Activated T-cell treated with anti-CD3 and anti-CD28 coated beads for 48 hours (primary cell): Measurements from ENCODE around the gene SH2D1B.
"Not testable (repeated sequence)": the region's sequence is repeated elsewhere in the genome, so short reads cannot be mapped to it uniquely, and the experiment has no call there.

Experiments used
- DNase-seq: peaks from one replicate; pipeline ENCODE4 v3.0.0-alpha.2; 2020; ENCODE audit warnings: low read depth

The SH2D1B gene

GRCh38 chr1:162361349-162361748 lies 50.6 kb downstream of the SH2D1B start:
- no peak for DNase-seq

DNA sequence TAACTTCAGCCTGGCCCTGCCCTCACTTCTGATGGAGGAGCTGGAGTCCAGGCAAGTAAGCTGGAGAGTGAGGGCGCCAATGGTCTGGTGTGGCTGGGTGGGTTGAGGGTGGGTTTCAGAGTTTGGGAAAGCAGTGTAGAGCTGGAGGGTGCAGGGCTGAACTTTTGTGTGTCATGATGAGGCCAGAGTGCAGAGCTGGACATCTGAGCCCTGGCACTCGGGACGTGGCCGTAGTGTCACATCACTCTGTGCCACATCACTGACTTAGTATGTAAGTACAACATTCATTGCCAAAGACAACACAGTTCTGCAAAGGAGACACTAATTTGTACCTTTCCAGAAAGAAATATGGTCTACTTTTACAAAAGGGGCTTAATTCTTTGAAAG lies 51.1 kb downstream of the SH2D1B start:
- DNase-seq: no peak

DNA sequence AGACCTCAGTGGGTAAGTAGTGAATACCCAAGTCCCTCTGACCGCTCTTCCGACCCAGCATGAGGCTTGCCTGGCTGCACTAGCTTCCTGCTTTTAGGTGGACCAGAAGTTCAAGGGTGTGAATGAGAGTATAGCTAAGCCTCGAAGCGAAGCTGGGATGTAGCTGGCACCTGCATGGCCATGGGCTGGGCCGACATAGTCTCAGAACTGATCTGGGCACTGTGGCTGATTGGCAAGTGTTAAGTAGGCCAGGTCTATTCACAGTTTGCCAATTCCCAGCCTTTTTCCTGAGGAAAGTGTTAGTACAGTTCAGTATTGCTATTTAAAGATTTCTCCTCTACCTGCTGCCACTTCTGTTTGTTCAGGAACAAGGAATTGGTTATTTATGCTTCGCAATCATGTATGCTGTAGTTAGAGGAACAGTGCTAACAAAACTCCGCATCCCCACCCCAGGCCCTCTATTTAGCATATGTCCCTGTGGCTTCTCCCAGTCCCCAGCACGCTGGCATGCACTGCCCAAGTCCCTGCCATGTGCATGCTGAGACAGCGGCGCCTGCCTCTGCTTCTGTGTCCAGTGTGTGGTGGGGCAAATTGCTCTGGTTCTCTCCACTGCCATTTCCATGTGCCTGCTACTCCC lies 51.6 kb downstream of the SH2D1B start:
- no peak for DNase-seq

- DNase-seq: no peak
Observed at GRCh38 chr1:162359523-162360236, 52.3 kb downstream of the SH2D1B start.

GRCh38 chr1:162358928-162359327 lies 53.0 kb downstream of the SH2D1B start:
- DNase-seq: no peak

DNA sequence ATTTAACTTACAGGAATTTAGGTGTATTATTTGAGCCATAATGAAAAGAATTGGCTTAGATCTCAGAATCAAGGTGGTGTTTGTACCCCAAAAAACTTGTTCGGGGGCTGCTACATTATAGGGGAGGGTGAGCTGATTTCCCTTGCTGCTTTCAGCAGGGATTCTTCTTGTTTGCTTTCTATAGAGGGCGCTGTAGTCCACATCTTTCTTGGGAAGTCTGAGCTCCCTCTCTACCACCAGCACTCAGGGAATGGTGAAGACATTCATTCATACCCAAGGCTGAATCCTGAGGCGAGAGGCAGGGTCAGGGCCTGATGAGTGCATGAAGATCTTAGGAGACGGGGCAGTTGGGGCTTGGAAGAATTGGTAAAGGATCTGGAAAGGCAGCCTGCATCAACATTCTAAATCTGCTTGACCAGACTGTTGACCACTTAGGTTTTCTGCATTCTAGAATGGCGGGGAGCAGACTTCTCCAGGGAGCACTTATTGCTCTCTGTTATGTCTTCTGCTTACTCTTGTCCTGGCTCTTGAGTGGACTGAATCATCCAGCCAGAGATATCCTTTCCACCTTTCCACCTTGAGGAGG lies 54.2 kb downstream of the SH2D1B start:
- no peak for DNase-seq

- no peak for DNase-seq
Observed at GRCh38 chr1:162353702-162354101, 58.2 kb downstream of the SH2D1B start.

- DNase-seq: no peak
Observed at GRCh38 chr1:162353078-162353477, 58.9 kb downstream of the SH2D1B start.

- not testable (repeated sequence) for DNase-seq
Observed at GRCh38 chr1:162351874-162352273, 60.1 kb downstream of the SH2D1B start.

DNA sequence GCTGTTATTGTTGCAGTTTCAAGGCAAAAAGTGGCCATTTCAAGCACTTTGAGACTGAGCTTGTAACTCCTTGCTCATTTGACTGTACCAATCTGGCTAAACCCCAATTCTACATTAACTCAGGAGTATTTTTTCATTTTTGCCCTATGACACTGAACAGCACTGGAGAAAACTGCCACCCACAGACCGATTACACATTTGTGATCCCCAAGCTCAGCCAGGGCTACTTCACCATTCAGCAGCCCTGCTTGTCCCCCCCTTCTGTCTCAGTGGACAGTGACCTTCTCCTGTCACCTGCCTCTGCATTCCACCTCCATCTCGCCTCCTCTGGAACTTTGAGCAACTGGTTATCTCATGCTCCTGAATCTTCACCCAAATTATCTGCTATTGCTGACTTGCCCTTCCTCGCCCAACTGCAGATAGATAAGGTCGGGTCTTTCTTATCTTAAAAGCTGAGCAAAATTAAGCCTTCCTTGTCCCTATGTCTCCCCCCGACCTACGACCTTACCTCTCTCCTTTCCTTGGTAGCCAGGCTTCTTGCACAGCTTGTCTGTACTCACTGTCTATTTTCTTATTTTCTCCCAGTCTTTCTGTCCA lies 60.6 kb downstream of the SH2D1B start:
- no peak for DNase-seq

- DNase-seq: no peak
Observed at GRCh38 chr1:162349635-162350330, 62.2 kb downstream of the SH2D1B start.

- DNase-seq: no peak
Observed at GRCh38 chr1:162347281-162347680, 64.7 kb downstream of the SH2D1B start.
